DLD1 (cell line): ENCODE measurements around the gene CDC26.
"Not testable (repeated sequence)": the region's sequence is repeated elsewhere in the genome, so short reads cannot be mapped to it uniquely, and the experiment has no call there.

Source experiments
- in situ Hi-C: cut with HindIII; loops from 2 replicates; pipeline ENCODE4 v1.10.0; 2017; ENCODE audit warnings: low sequenced_read_pairs

CDC26 gene

DNA sequence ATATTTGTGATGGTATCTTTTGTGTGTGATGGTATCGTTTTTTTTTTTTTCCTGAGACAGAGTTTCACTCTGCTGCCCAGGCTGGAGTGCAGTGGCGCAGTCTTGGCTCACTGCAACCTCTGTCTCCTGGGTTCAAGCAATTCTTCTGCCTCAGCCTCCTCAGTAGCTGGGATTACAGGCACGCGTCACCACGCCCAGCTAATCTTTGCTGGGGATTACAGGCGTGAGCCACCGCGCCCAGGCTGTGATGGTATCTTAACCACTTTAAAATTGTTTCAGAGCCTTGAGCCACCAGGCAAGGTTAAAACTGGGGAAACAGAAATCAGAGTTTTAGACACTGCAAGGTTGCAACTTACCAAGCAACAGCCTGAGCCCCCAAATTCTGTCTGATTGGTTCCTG is 20.9 kb upstream of the CDC26 start:
- in situ Hi-C loops = not testable (repeated sequence)

GRCh38 chr9:113293285-113293878 is 18.0 kb upstream of the CDC26 start:
- in situ Hi-C loops = no loop called here

- in situ Hi-C loops = no loop called here
Measured at GRCh38 chr9:113290052-113290607, 14.8 kb upstream of the CDC26 start.

DNA sequence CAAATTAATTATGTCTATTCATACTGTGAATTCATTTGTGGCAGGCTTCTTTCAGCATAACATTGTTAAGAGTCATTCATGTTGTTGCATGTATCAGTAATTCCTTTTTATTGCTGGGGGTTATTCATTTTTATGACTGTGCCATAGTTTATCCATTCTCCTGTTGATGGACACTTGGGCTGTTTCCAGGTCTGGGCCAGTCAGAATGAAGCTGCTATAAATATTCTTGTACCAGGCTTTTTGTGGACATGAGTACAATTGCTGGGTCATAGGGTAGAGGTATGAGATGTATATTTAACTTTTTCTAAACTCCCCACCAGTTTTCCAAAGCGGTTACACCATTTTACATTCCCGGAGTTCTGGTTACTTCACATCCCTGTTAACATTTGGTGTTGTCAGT is 13.7 kb upstream of the CDC26 start:
- in situ Hi-C loops = no loop called here

DNA sequence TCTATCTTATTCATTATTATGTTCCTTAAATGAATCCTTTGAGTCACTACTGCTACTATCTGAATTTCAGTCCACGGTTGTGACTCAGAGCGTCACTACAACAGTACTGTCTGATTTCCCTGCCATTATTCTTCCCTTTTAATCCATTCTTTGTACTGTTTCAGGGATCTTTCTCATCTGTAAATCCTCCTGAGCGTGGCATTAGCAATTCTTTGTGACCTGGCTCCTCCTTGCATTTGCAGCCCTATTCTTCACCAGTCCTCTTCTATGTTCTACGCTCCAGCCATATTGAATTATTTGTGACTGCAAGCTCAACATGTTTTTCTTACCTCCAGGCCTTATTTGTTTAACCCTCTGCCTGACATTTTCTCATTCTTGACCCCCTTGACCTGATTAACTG is 6.0 kb upstream of the CDC26 start:
- in situ Hi-C loops = no loop called here

DNA sequence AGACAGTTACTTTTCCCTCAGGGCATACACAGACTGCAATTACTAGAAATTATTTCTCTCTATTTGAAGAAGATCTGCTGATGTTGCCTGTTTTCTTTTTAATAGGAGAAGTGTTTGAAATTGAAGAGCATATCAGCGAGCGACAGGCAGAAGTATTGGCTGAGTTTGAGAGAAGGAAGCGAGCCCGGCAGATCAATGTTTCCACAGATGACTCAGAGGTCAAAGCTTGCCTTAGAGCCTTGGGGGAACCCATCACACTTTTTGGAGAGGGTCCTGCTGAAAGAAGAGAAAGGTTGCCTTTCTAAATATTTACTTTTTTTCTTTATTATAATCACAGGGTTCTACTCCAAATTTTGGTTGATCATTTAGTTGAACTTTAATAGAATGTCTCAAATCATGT is 3.5 kb upstream of the CDC26 start:
- in situ Hi-C loops = no loop called here

- in situ Hi-C loops = no loop called here
Measured at GRCh38 chr9:113274474-113275156, 757 bp downstream of the CDC26 start.

GRCh38 chr9:113269871-113270270 is 5.5 kb downstream of the CDC26 start:
- in situ Hi-C loops = no loop called here

DNA sequence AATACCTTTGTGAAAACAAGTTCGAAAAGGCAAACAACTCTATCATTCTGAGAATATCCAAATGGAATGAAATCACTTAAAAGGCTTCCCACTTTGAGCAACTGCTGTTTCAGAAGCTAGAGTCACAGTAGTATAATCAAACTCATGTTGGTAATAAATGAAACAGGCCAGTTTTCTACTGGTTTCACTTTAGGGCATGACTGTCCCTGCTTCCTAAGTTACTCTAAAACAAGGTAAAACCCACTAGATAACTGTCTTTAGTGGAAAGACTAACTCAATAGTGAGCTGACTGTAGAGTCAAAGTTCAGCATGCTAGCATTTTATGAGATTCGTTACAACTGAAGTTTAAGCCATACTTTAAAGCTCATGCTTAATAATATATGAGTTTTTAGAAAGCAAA is 6.0 kb downstream of the CDC26 start:
- in situ Hi-C loops = no loop called here

DNA sequence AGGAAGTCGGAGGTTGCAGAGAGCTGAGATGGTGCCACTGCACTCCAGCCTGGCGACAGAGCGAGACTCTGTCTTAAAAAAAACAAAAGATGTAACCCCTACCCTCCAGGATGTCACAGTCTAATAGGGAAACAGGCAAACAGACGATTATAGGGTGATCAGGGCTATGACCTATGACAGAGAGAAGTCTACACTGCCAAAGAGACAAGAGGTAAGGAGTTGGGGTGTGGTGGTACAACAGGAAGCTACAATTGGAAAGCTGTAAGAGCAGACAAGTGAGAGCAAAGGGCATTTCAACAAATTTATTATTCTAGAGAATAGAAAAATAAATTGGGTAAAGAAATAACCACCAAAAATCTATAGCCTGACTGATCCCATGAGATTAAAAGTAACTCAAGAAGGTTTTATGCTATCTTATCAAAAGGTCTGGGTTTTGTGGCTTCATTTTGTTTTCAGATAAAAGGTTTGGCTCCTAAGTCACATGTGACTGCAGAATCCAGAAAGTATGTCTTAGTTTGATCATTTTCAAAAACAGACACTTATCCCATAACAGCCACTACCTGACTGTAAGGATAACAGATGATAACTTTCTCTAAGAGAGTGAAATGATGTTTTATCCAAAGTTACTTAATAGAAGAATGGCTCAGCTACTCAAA is 7.3 kb downstream of the CDC26 start:
- in situ Hi-C loops = no loop called here

DNA sequence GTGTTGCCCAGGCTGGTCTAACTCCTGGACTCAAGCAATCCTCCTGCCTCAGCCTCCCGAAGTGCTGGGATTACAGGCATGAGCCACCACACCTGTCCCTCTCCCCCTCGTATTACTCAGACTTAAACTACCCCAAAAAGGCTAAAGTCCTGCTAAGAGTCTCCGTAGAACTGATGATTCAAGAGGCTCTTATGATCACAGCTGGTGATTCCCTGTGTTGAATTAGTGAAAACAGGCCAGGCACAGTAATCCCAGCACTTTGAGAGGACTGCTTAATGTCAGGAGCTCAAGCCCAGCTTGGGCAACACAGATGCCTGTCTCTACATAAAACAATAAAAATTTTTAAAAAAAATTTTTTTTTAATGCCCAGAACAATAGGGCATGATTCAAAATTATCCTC is 9.2 kb downstream of the CDC26 start:
- in situ Hi-C loops = no loop called here

- in situ Hi-C loops = no loop called here
Measured at GRCh38 chr9:113261917-113262671, 13.3 kb downstream of the CDC26 start.

GRCh38 chr9:113258282-113258681 is 17.1 kb downstream of the CDC26 start:
- in situ Hi-C loops = no loop called here

- in situ Hi-C loops = no loop called here
Measured at GRCh38 chr9:113257863-113258262, 17.5 kb downstream of the CDC26 start.

DNA sequence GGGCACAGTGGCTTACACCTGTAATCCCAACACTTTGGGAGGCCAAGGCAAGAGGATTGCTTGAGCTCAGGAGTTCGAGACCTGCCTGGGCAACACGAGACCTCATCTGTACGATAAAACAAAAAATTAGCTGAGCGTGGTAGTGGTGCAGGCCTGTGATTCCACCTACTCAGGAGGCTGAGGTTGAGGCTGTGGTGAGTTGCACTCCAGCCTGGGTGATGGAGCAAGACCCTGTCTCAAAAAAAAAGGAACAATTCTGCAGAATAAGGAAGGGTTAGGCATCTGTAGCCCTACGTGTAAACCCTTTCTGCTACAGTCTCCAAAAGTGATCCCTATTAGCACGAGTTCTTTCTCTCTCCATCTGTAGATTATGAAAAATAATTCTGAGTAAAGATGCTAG is 19.9 kb downstream of the CDC26 start:
- in situ Hi-C loops = no loop called here

DNA sequence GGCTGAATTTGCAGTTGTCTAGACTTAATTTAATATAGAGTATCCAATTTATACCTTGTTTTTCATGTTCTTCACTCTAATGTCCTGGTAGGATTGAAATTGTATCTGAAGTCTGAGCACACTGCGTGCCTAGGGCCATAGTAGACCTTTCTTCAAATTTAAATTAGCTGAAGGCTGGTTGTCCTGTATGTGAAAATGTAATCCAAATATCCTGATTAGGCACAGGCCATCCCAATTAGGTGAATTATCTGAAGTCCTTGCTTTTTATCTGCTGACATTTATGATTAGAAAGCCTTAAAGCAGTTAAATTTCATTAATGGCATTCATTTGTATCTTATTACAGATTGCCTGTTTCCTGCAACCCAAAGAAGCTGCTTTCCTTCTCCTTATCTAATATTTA is 20.4 kb downstream of the CDC26 start:
- in situ Hi-C loops = no loop called here

DNA sequence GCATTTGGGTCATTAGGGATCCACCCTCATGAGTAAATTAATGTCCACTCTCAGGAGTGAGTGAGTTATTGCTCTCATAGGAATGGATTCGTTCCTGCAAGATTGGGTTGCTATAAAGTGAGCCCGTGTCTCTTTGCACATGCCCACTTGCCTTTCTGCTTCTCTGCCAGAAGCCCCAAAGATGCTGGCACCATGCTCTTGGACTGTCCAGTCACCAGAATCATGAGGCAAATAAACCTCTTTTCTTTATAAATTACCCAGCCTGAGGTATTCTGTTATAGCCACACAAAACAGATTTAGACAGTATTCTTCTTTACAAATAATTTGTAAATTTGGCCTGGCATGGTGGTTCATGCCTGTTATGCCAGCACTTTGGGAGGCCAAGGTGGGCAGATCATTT is 24.6 kb downstream of the CDC26 start:
- in situ Hi-C loops = no loop called here

DNA sequence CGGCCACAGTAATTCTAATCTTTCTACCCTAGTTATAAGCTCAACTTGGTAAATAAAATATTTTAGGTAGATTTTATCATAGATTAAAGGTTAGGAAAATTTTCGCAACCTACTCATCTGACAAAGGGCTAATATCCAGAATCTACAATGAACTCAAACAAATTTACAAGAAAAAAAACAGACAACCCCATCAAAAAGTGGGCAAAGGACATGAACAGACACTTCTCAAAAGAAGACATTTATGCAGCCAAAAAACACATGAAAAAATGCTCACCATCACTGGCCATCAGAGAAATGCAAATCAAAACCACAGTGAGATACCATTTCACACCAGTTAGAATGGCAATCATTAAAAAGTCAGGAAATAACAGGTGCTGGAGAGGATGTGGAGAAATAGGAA is 25.7 kb downstream of the CDC26 start:
- in situ Hi-C loops = not testable (repeated sequence)

DNA sequence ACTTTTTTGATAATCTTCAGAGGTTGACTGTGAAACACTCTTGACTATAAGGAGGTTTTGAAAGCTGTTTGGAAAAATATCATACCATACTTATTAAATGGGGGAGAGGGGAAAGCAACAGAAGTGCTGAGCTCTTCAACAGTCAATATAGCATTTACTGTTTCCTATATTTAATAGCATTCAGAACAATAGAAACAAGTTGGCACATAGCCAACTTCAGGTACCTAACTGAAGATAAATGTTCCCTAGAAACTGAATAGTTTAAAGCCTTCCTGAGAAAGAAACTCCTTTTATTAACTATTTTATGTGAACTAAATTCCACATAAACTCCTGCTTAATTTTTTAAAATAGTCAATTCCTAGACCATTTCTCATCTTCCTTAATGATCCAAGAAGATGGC is 27.7 kb downstream of the CDC26 start:
- in situ Hi-C loops = no loop called here

DNA sequence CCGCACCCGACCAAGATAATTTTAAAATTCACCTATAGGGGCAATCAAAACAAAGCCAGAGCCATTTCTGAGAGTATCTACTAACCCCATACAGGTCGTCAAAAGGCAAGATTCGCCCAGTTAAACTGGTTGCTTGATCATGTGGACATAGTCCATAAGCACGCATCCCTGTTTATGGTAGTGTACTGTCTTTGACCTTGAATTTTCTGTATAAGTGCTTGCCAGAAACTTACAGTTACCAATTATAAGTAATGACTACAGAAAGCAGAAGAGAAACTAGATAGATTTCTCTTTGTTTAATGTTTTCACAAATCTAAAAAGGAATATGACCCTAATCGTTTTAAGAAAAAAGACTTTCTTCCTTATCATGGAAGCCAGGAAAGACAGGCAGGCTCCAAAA is 28.4 kb downstream of the CDC26 start:
- in situ Hi-C loops = no loop called here

GRCh38 chr9:113245894-113246293 is 29.5 kb downstream of the CDC26 start:
- in situ Hi-C loops = no loop called here
